GM20000 (cell line): ENCODE results near the gene TCF3.

ENCODE experiments used
- DNase-seq: peaks from one replicate; pipeline ENCODE4 v3.0.0; 2012; ENCODE audit warnings: low spot score
- TF ChIP-seq, protein P1 (sequence below): IDR thresholded peaks from 2 replicates; pipeline ENCODE4 v1.5.1; 2012; ENCODE audit warnings: mild to moderate bottlenecking, control low read depth; ENCODE audit errors: extremely low read depth, missing control alignments

TCF3 gene

DNA sequence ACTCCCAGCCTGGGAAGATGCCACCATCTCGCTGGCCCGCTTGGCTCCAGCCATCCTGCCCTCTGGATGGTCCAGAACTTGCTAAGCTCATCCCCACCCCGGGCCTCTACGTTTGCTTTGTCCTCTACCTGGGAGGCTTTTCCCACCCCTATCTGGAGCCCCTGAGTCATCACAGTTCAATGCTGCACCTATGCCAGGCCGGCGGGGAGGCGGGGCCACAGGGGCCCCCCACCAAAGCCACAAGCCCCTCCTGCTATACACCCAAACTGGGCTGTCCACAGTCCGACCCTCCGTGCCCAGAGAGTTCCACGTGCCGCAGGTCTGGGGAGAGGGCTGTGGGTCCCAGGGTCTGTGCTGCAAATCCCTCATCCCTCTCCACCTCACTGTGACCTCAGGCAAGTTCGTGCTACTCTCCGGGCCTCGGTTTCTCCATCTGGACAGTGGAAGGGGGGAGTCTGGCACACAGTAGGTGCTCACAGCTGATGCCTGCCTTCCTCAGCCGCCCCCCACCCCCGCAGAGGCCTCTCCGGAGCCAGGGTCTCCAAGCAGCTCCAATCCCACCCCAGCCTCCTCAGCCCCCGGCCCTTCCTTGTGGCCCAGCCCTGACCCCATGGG, 1.9 kb upstream of the TCF3 start:
- DNase-seq, result no peak
- TF ChIP-seq, protein P1, sequence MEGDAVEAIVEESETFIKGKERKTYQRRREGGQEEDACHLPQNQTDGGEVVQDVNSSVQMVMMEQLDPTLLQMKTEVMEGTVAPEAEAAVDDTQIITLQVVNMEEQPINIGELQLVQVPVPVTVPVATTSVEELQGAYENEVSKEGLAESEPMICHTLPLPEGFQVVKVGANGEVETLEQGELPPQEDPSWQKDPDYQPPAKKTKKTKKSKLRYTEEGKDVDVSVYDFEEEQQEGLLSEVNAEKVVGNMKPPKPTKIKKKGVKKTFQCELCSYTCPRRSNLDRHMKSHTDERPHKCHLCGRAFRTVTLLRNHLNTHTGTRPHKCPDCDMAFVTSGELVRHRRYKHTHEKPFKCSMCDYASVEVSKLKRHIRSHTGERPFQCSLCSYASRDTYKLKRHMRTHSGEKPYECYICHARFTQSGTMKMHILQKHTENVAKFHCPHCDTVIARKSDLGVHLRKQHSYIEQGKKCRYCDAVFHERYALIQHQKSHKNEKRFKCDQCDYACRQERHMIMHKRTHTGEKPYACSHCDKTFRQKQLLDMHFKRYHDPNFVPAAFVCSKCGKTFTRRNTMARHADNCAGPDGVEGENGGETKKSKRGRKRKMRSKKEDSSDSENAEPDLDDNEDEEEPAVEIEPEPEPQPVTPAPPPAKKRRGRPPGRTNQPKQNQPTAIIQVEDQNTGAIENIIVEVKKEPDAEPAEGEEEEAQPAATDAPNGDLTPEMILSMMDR, result no peak

DNA sequence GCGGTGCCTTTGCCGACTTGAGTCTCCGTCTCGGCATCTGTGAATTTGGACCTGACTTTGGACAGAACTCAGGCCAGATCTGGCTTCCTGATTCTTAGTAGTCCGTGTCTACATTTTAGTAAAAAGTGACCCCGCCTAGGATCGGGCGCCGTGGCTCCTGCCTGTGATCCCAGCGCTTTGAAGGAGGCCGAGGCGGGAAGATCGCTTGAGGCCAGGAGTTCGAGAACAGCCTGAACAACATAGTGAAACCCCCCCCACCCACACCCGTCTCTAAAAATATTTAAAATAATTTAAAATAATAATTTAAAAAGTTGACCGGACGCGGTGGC, 849 bp upstream of the TCF3 start:
- TF ChIP-seq, protein P1, result no peak
- DNase-seq, result no peak

DNA sequence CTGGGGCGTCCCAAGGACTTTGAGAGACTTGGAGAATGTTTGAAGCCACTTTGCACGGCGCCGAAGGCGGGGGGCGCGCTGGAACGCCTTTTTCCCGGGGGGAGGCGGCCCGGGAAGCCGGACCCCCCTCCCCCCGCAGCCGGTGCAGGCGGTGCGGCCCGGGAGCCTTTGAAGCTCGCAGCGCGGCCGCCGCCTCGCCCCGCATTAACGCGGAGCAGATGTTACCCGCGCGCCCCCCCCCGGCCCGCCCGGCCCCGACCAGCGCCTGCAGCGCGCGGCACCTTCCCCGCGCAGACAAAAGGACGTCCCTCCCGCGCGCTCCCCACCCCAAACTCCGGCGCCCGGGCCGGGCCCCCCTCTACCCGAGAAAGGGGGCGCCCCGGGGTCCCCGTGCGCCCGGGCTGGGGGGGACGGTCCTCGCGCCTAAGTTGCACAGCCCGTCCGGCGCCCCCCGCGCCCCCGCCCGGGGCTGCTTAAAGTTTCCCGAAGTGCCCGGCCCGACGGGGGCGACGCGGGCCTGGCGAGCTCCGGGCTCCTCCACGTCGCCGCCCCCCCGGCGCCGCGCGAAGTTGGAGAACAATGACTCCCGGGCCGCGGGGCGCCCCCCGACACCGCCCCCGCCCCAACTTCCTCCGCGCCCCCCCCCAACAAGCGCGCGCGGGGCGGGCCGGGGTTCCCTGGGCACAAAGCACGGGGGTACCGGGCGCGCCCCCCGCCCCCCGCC, 685 bp downstream of the TCF3 start:
- TF ChIP-seq, protein P1, result no peak
- DNase-seq, result no peak

DNA sequence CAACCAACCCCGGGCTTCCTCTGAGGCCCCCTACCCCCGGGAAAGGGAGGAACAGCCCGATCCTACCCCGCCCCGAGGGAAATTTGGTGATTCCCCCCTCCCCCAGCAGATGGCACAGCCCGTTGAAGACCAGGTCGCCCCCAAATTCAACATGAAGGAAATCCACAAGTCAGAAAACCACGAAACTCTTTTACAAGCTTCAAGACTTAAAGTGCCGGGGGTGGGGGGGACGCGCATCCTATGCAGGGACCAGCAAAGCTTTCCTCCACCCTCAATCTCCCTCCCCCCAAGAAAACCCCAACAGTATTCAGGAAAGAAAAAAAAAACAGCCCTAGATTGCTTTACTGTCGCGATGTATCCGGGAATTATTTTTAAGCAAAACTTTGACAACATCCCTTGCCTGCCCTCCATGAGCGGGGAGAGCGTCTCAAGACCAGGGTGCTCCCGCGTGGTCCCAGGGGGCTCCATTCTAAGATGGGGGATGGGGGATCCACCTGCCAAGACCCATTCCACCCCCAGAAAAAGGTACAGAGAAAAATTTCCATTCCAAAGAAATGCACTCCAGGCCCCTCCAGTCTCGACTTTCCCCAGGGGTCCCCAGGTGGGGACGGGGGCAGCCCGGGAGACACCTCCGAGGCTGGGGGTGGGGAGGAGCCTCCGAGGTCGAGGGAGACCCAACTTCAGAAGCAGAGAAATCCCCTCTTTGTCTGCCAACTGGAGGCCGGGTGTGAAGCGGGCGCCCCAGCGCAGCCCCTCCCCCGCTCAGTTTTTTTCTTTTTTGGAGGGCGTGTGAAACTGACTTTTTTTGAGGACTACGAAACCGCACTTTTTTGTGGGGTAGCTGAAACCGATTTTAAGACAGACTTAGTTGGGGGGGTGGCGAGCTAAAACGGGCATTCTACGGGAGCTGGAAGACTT, 1.5 kb downstream of the TCF3 start:
- DNase-seq, result peak; percentile 79
- TF ChIP-seq, protein P1, result no peak

DNA sequence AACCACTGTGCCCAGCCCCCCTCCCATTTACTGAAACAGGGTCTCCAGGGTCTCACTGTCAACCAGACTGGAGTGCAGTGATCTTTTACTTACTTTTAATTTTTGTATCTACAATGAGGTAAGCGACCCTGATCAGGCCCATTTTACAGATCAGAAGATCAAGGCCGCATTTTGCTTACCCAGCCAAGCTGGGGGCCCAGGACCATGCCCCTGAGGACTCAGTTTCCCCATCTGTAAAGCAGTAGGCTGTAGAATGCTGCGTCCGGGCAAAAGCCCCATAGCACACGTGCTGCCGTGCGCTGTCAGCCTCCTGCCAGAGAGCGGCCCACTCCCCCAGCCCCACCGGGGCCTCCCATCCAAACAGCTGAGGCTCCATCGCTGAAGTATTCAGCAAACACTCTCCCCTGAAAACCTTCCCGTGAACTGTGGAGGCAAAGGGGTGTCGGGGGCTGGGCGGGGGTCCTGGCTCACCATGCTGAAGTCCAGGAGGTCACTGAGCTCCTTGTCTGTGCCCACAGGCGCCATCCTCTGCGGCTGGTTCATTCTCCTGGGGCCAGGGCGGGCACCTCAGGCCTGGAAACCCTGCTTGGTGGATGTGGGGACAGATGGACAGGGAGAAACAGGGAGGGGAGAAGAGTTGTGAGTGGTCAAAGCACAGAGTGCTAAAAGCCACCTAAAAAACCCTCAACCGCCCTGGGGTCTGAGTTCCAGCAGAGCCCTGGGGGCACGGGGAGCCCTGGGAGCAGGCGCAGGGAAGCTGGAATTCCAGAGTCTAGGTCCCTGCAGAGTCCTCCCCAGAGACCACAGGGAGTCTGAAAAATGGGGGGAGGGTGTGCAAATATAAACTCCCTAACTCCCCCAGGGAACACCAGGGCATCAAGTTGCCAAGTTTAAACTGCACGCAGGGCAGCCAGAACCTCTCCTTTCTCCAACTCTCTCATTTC, 2.4 kb downstream of the TCF3 start:
- no peak for DNase-seq
- TF ChIP-seq, protein P1, result no peak

DNA sequence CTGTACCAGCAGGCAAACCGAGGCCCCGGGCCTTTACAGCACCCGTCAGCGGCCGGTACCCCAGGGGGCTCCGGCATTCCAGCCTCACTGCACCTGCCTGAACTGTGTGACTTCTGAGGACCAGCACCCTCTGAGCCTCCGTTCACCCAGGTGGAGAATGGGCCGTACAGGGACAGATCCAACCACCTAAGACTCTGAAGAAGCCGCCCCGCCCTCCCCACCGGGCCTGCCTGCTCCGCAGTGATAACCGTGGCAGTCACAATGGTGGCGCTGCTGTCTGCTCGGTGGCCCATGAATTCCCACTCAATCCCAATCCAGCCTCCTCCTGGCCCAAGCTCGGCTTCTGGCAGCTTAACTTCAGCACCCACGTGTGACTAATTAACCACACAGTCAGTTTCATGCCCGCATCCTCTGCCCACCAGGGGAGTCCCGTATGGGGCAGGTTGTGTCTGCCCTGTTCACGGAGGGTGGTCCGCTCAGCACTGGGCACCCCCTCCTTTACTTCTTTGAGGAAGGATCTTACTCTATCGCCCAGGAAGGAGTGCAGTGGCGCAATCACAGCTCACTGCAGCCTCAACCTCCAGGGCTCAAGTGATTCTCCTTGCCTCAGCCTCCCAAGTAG, 3.4 kb downstream of the TCF3 start:
- TF ChIP-seq, protein P1, result peak; percentile 8
- no peak for DNase-seq
